ENCODE data around the gene ERC2.

Gene ERC2

GRCh38 chr3:56291953-56292352 lies 176.3 kb downstream of the ERC2 start:
- DNase-seq (ENCODE audit: low read depth), result peak; percentile 87
- in situ Hi-C loops (cut with HindIII; ENCODE audit: low sequenced_read_pairs), result no loop called here
- no peak overlapping the region for H3K4me3 ChIP-seq (ENCODE audit: low read depth, low read length)
- TF ChIP-seq, protein P1, sequence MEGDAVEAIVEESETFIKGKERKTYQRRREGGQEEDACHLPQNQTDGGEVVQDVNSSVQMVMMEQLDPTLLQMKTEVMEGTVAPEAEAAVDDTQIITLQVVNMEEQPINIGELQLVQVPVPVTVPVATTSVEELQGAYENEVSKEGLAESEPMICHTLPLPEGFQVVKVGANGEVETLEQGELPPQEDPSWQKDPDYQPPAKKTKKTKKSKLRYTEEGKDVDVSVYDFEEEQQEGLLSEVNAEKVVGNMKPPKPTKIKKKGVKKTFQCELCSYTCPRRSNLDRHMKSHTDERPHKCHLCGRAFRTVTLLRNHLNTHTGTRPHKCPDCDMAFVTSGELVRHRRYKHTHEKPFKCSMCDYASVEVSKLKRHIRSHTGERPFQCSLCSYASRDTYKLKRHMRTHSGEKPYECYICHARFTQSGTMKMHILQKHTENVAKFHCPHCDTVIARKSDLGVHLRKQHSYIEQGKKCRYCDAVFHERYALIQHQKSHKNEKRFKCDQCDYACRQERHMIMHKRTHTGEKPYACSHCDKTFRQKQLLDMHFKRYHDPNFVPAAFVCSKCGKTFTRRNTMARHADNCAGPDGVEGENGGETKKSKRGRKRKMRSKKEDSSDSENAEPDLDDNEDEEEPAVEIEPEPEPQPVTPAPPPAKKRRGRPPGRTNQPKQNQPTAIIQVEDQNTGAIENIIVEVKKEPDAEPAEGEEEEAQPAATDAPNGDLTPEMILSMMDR (IDR thresholded peaks at IDR 0.05; ENCODE audit: low read depth, low read length, missing control alignments), result no peak

DNA sequence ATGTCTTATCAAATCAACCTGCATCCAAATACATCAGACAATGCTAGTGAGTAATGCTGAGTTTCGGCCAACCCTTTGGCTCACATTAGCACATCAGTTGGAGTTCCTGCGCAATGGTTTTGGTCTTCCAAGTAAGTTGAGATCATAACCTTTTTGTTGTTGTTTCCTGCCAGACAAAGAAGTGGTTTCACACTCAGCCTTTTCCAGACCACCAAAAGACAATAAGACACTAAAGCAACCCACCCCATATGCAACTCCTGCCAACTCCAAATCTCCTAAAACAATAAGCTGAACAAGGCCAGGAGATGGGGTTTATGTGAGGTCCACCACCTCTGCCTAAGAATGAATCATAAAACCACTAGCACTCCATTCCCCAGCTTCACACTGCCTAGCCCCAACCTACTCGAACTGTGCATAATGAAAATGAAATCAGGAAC lies 177.0 kb downstream of the ERC2 start:
- H3K4me3 ChIP-seq (ENCODE audit: low read depth, low read length), result no peak overlapping the region
- in situ Hi-C loops (cut with HindIII; ENCODE audit: low sequenced_read_pairs), result no loop called here
- DNase-seq (ENCODE audit: low read depth), result peak; percentile 99
- TF ChIP-seq, protein P1 (IDR thresholded peaks at IDR 0.05; ENCODE audit: low read depth, low read length, missing control alignments), result no peak

GRCh38 chr3:56290374-56290773 lies 177.9 kb downstream of the ERC2 start:
- DNase-seq (ENCODE audit: low read depth), result no peak
- in situ Hi-C loops (cut with HindIII; ENCODE audit: low sequenced_read_pairs), result no loop called here
- H3K4me3 ChIP-seq (ENCODE audit: low read depth, low read length), result no peak overlapping the region
- TF ChIP-seq, protein P1 (IDR thresholded peaks at IDR 0.05; ENCODE audit: low read depth, low read length, missing control alignments), result no peak

DNA sequence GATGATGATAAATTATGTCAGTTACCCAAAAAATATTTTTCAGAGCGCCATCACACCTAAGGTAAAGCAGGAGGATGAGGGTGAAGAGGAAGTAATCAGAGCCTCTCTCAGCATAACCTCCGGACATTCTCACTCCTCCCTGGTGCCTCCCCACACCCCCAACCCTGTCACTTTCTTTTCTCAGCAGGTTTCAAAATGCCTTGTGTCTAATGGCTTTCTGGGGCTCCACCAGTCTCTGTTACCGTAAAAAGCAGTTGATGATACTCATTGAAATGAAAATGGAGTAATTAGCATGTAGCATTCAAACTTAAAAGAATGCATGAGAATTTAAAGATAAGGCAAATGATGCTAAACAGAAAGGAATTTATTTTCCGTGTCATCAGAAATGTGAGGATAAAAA lies 180.0 kb downstream of the ERC2 start:
- in situ Hi-C loops (cut with HindIII; ENCODE audit: low sequenced_read_pairs), result no loop called here
- DNase-seq (ENCODE audit: low read depth), result no peak
- no peak overlapping the region for H3K4me3 ChIP-seq (ENCODE audit: low read depth, low read length)
- TF ChIP-seq, protein P1 (IDR thresholded peaks at IDR 0.05; ENCODE audit: low read depth, low read length, missing control alignments), result no peak

GRCh38 chr3:56282341-56282740 lies 185.9 kb downstream of the ERC2 start:
- DNase-seq (ENCODE audit: low read depth), result peak; percentile 15
- no peak overlapping the region for H3K4me3 ChIP-seq (ENCODE audit: low read depth, low read length)
- in situ Hi-C loops (cut with HindIII; ENCODE audit: low sequenced_read_pairs), result no loop called here
- TF ChIP-seq, protein P1 (IDR thresholded peaks at IDR 0.05; ENCODE audit: low read depth, low read length, missing control alignments), result no peak

DNA sequence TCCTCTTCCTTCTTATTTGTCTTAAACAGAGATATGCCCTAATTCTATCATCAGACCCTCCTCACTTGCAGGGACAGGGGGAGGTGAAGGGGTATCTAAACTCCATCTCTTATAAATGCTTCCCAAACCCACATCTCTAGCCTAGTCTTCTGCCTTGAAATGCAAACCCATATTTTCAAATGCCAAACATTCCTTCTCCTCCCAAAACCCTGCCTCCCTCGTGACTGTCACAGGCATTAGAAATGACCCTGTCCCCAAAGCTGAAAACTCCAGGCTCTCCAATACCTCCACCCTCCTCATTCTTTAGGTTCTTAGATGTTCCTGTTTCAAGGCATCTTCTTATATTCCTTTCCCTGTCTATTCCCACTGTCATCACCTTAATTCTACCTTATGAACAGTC lies 191.0 kb downstream of the ERC2 start:
- no peak overlapping the region for H3K4me3 ChIP-seq (ENCODE audit: low read depth, low read length)
- TF ChIP-seq, protein P1 (IDR thresholded peaks at IDR 0.05; ENCODE audit: low read depth, low read length, missing control alignments), result no peak
- DNase-seq (ENCODE audit: low read depth), result no peak
- in situ Hi-C loops (cut with HindIII; ENCODE audit: low sequenced_read_pairs), result no loop called here

DNA sequence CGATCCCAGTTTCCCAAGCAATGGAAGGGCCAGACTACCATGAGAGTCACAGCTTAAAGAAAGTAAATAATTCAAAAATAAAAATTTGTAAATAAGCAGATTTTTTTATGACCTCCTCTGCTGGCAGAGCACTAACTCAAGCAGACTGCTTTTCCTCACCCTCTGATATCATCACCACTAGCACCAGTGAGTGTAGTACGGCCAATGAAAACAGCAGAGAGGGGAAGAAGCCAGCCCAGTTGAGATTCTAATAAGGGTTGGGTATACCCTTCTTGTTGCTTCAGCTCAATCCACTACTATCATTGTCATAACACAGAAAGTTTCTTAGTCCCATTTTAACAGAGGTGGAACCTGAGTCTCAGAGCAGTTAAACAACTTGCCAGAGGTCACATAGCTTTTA lies 193.1 kb downstream of the ERC2 start:
- TF ChIP-seq, protein P1 (IDR thresholded peaks at IDR 0.05; ENCODE audit: low read depth, low read length, missing control alignments), result no peak
- H3K4me3 ChIP-seq (ENCODE audit: low read depth, low read length), result no peak overlapping the region
- DNase-seq (ENCODE audit: low read depth), result no peak
- in situ Hi-C loops (cut with HindIII; ENCODE audit: low sequenced_read_pairs), result no loop called here

Data from astrocyte of the cerebellum (primary cell).